Heart left ventricle (tissue), 13 donors: ENCODE measurements around the gene RAPSN.

Source experiments
- CTCF ChIP-seq, 12 donors: fragments of 200-600 bp; sonication (generic) in 4 of 12; IDR thresholded peaks; one replicate each; pipeline versions ENCODE4 v1.5.0 to v1.8.0; 2018 to 2022; ENCODE audit warnings: antibody characterized with exemption in 12 of 12, mild to moderate bottlenecking in 5 of 12
- POLR2A ChIP-seq, 2 donors: fragments of 450-650 bp; IDR thresholded peaks; one replicate each; pipeline ENCODE4 v1.6.1; 2017; ENCODE audit warnings: antibody characterized with exemption in 2 of 2, mild to moderate bottlenecking in 2 of 2, moderate library complexity in 2 of 2
- donor health status: ischemic (EF 13 %, LVEDD 7.1; RV severe dilation, severe dysfunction).
- donor health status: DM: no; HTN: yes; CAD: no.
- donor health status: DM: no; HTN: no; CAD: no.
- donor health status: ischemic (EF 25% LVEDD 6.9; RV normal size, moderate dysfunction).
- donor health status: ischemic (EF 25% LVEDD 5.7; RV mildly dilated, moderate dysfunction).
- donor health status: ischemic (EF 35%, LVEDD 5.7; RV mildly dilated, moderate dysfunction).
- donor health status: nonischemic (EF 11% LVEDD 7.7; RV severe dilation, severe dysfunction).
- donor health status: DM: yes; HTN: yes; CAD: no.
- donor health status: PGD.
- donor health status: ischemic (EF 29% LVEDD 5.4; RV normal size, mild dysfunction).
- donor health status: nonischemic (EF 23%, LVEDD 6.1; RV moderate dilation, normal function).

- TF ChIP-seq CTCF (IDR thresholded peaks at IDR 0.05): no peak
- TF ChIP-seq POLR2A (IDR thresholded peaks at IDR 0.05): no peak
Measured at GRCh38 chr11:47469361-47470179, 20.6 kb upstream of the RAPSN start.
